MM.1S (cell line): ENCODE measurements around the gene SDR42E2.
"Not testable (repeated sequence)": the region's sequence is repeated elsewhere in the genome, so short reads cannot be mapped to it uniquely, and the experiment has no call there.

Experiments
- DNase-seq: peaks from one replicate; pipeline ENCODE4 v3.0.0-alpha.2; 2015
- H2AFZ ChIP-seq: fragments of 300-600 bp; sonication (generic); 2 replicates; pipeline ENCODE4 v1.6.0; 2016; ENCODE audit warnings: antibody characterized with exemption, low read length
- H3F3A ChIP-seq: fragments of 300-600 bp; sonication (generic); 2 replicates; pipeline ENCODE4 v1.6.1; 2016; ENCODE audit warnings: mild to moderate bottlenecking, antibody characterized with exemption, low read length, moderate library complexity, mixed read lengths; ENCODE audit not compliant: insufficient read depth
- H3K27ac ChIP-seq: fragments of 300-600 bp; sonication (generic); 2 replicates; pipeline ENCODE4 v1.5.1; 2016; ENCODE audit warnings: mild to moderate bottlenecking, low read length
- H3K27me3 ChIP-seq: fragments of 300-600 bp; sonication (generic); replicated peaks from 2 replicates; pipeline ENCODE4 v1.6.0; 2016; ENCODE audit warnings: low read length; ENCODE audit not compliant: insufficient read depth
- H3K36me3 ChIP-seq: fragments of 300-600 bp; sonication (generic); replicated peaks from 2 replicates; pipeline ENCODE4 v1.6.1; 2016; ENCODE audit warnings: mild to moderate bottlenecking, low read length, mixed read lengths; ENCODE audit not compliant: insufficient read depth
- H3K4me1 ChIP-seq: fragments of 300-600 bp; sonication (generic); 2 replicates; pipeline ENCODE4 v1.6.1; 2016; ENCODE audit warnings: low read length, mixed read lengths
- H3K4me2 ChIP-seq: fragments of 300-600 bp; sonication (generic); 2 replicates; pipeline ENCODE4 v1.6.0; 2016; ENCODE audit warnings: low read depth, low read length
- H3K4me3 ChIP-seq: fragments of 300-600 bp; sonication (generic); 2 replicates; pipeline ENCODE4 v1.5.1; 2016; ENCODE audit warnings: low read length, mixed read lengths
- H3K79me2 ChIP-seq: fragments of 300-600 bp; sonication (generic); 2 replicates; pipeline ENCODE4 v1.6.1; 2016; ENCODE audit warnings: mixed run types, low read length, mixed read lengths
- H3K9ac ChIP-seq: fragments of 300-600 bp; sonication (generic); 2 replicates; pipeline ENCODE4 v1.6.1; 2016; ENCODE audit warnings: low read length, mixed read lengths
- H3K9me2 ChIP-seq: fragments of 300-600 bp; sonication (generic); replicated peaks from 2 replicates; pipeline ENCODE4 v1.6.1; 2016; ENCODE audit warnings: mild to moderate bottlenecking, low read length, mixed read lengths; ENCODE audit not compliant: insufficient read depth
- H3K9me3 ChIP-seq: fragments of 300-600 bp; sonication (generic); replicated peaks from 2 replicates; pipeline ENCODE4 v1.6.1; 2016; ENCODE audit warnings: mild to moderate bottlenecking, low read length, mixed read lengths; ENCODE audit not compliant: insufficient read depth
- H4K20me1 ChIP-seq: fragments of 300-600 bp; sonication (generic); 2 replicates; pipeline ENCODE4 v1.6.1; 2016; ENCODE audit warnings: mild to moderate bottlenecking, low read length, moderate library complexity, mixed read lengths; ENCODE audit not compliant: insufficient read depth
- EZH2 ChIP-seq: fragments of 300-600 bp; sonication (generic); optimal IDR thresholded peaks from 2 replicates; pipeline ENCODE3; 2017; ENCODE audit warnings: low read depth, mild to moderate bottlenecking, antibody characterized with exemption, low read length, mixed read lengths
- EZH2phosphoT487 ChIP-seq: fragments of 300-600 bp; sonication (generic); IDR thresholded peaks from 2 replicates; pipeline ENCODE4 v1.6.1; 2018; ENCODE audit warnings: antibody characterized with exemption, low read length
- TF ChIP-seq, protein P1 (sequence below): fragments of 300-600 bp; sonication (generic); IDR thresholded peaks from 2 replicates; pipeline ENCODE4 v1.5.1; 2016; ENCODE audit warnings: antibody characterized with exemption, low read length, mixed read lengths

SDR42E2 gene

DNA sequence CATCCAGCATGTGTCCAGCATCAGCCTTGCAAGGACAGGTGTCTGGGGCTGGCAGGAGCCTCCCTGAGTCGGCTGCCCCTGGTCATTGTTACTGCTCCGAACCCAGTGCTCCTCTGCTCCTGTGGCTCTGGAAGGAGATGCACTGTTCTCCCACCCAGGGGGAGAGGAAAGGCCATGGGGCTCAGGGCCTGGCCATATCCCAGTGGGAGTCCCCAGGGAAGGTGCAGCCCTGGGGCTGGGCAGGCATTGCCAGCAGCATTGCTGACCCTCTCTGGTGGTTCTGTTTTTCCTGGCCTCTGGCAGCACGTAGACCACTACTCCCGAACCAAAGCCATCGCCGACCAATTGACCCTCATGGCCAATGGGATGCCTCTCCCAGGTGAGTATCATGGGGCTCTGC is 9.6 kb downstream of the SDR42E2 start:
- H3K79me2 ChIP-seq: no peaks in the 10 kb centered on the region
- H3K27ac ChIP-seq: peak overlapping the region; percentile 81; the same call in 1 of the 2 replicates
- H3K4me3 ChIP-seq: no peak overlapping the region
- H3K36me3 ChIP-seq: no peaks in the 10 kb centered on the region
- H3K27me3 ChIP-seq: no peaks in the 10 kb centered on the region
- no peak overlapping the region for H3K9ac ChIP-seq
- H3K4me1 ChIP-seq: peaks cover 26% of the 10 kb centered on the region
- peak overlapping the region; percentile 15; the same call in 1 of the 2 replicates for H3K4me2 ChIP-seq
- no peak for DNase-seq
- TF ChIP-seq EZH2phosphoT487 (no peak), EZH2 (no peak)
- TF ChIP-seq, protein P1, sequence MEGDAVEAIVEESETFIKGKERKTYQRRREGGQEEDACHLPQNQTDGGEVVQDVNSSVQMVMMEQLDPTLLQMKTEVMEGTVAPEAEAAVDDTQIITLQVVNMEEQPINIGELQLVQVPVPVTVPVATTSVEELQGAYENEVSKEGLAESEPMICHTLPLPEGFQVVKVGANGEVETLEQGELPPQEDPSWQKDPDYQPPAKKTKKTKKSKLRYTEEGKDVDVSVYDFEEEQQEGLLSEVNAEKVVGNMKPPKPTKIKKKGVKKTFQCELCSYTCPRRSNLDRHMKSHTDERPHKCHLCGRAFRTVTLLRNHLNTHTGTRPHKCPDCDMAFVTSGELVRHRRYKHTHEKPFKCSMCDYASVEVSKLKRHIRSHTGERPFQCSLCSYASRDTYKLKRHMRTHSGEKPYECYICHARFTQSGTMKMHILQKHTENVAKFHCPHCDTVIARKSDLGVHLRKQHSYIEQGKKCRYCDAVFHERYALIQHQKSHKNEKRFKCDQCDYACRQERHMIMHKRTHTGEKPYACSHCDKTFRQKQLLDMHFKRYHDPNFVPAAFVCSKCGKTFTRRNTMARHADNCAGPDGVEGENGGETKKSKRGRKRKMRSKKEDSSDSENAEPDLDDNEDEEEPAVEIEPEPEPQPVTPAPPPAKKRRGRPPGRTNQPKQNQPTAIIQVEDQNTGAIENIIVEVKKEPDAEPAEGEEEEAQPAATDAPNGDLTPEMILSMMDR: no peak
- H3K9me3 ChIP-seq: no peaks in the 10 kb centered on the region
- H4K20me1 ChIP-seq: no peaks in the 10 kb centered on the region
- H3F3A ChIP-seq: peaks cover 12% of the 10 kb centered on the region; the same call in 1 of the 2 replicates
- H2AFZ ChIP-seq: no peak overlapping the region
- no peaks in the 10 kb centered on the region for H3K9me2 ChIP-seq

DNA sequence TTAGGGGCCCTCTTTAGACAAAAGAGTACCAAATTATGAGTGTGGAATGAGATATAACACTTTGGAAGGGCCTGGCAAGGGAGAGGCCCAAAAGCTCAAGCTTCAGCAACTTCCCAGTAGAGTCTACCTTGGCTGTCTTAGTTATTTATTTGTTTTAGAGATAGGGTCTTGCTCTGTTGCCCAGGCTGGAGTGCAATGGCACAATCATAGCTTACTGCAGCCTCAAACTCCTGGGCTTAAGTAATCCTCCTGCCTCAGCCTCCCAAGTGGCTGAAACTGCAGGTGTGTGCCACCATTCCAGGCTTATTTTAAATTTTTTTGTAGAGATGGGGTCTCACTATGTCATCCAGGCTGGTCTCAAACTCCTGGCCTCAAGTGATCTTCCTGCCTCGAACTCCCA is 10.3 kb downstream of the SDR42E2 start:
- H3K4me1 ChIP-seq: peaks cover 26% of the 10 kb centered on the region
- not testable (repeated sequence) for H4K20me1 ChIP-seq, H3K9me2 ChIP-seq, H3K36me3 ChIP-seq, H3K4me3 ChIP-seq, H3K9me3 ChIP-seq, H3K4me2 ChIP-seq, H3K79me2 ChIP-seq, H3K27ac ChIP-seq, H2AFZ ChIP-seq, H3K27me3 ChIP-seq, DNase-seq, H3K9ac ChIP-seq
- peaks cover 12% of the 10 kb centered on the region; the same call in 1 of the 2 replicates for H3F3A ChIP-seq

DNA sequence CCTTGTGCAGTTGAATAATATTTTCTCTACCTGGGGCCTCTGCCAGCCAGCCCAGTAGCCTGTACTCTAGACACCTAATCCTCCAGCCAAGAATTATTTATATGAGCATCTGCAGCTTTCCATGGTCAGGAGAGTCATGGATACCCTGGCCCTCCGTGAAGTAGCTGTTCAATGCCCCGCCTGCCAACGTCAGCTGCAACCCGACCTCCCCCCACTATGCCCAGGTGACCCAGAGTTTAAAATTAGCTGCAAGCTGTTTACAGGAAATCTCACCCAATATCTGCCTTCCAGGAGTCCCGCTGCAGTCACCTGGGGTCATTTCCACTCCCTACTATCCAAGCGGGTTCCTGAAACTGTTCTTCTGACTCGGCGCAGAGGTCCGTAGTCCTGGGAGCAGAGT is 12.3 kb downstream of the SDR42E2 start:
- TF ChIP-seq, protein P1: no peak
- no peak for TF ChIP-seq EZH2
- TF ChIP-seq EZH2phosphoT487: no peak
- peak overlapping the region; percentile 78 for H2AFZ ChIP-seq

DNA sequence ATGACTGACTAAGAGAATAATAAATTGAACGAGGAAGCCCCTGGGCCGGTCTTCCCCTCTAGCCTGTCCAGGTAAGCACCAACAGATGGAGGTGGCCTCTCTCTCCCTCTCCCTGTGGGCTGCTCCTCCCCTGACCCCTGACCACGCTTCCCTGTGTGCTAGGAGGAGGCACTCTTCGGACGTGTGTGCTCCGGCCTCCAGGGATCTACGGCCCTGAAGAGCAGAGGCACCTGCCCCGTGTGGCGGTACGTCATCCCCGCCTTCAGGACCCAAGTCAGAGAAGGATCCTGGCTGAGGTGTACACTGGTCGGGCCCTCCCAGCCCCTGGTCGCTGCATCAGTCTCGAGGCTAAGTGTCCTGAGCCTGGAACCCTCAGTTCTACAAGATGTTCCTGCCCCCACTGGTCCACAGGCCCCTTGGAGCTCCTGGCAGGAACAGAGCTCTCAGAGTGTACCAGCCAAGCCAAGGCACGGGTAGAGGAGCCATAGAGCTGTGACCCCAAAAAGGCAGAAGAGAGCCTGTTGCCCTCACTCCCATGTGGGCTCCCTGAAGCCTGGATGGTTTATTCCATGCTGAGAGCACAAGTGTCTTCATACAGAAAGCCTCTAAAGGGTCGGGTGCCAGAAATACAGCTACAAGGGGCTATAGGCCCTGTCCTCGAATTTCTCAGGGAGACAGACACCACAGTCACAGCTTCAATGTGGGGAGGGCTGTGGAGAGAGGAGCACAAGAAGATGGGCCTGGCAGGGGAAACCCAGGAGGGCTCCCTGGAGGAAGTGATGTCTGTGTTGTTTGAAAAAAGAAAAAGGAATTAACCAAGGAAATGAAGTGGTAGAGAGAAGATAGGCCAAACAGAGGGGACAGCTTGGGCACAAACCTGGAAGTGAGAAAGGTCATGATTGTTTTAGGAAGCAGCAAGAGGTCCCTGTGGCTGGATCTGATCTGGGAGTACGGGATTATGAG is 15.9 kb downstream of the SDR42E2 start:
- H3K36me3 ChIP-seq: no peaks in the 10 kb centered on the region
- H3K27ac ChIP-seq: no peak overlapping the region
- H3K9me3 ChIP-seq: no peaks in the 10 kb centered on the region
- DNase-seq: no peak
- no peak overlapping the region for H3K4me2 ChIP-seq
- H3K4me1 ChIP-seq: peaks cover 14% of the 10 kb centered on the region
- no peak overlapping the region for H3K9ac ChIP-seq
- no peaks in the 10 kb centered on the region for H4K20me1 ChIP-seq
- H3K79me2 ChIP-seq: no peaks in the 10 kb centered on the region
- H3K9me2 ChIP-seq: no peaks in the 10 kb centered on the region
- no peak overlapping the region for H3K4me3 ChIP-seq
- peaks cover 8% of the 10 kb centered on the region; the same call in 1 of the 2 replicates for H3F3A ChIP-seq
- no peaks in the 10 kb centered on the region for H3K27me3 ChIP-seq
- no peak overlapping the region for H2AFZ ChIP-seq
- TF ChIP-seq, protein P1: no peak
- TF ChIP-seq EZH2 (no peak), EZH2phosphoT487 (no peak)

More for the DNA sequence above, 12.3 kb downstream of the SDR42E2 start:
- H3K4me1 ChIP-seq: peaks cover 26% of the 10 kb centered on the region
- peak; percentile 67 for DNase-seq
- peak overlapping the region; percentile 48 for H3K4me2 ChIP-seq
- H3K36me3 ChIP-seq: no peaks in the 10 kb centered on the region
- no peaks in the 10 kb centered on the region for H3K9me3 ChIP-seq
- peak overlapping the region; percentile 28; the same call in 1 of the 2 replicates for H3K4me3 ChIP-seq
- peak overlapping the region; percentile 74; the same call in 1 of the 2 replicates for H3K27ac ChIP-seq
- H4K20me1 ChIP-seq: no peaks in the 10 kb centered on the region
- H3F3A ChIP-seq: peaks cover 12% of the 10 kb centered on the region; the same call in 1 of the 2 replicates
- no peaks in the 10 kb centered on the region for H3K79me2 ChIP-seq
- H3K27me3 ChIP-seq: no peaks in the 10 kb centered on the region
- H3K9ac ChIP-seq: peak overlapping the region; percentile 38; the same call in 1 of the 2 replicates
- no peaks in the 10 kb centered on the region for H3K9me2 ChIP-seq
